Epithelial cell of proximal tubule (primary cell): ENCODE measurements around the gene VAT1L. TPM values are rescaled to one million over a fixed set of nuclear protein-coding genes. Genes with fewer than 3 reads are reported as not detected.

Source experiments
- DNase-seq: peaks from one replicate; pipeline ENCODE4 v3.0.0-alpha.2; 2011; ENCODE audit warnings: low read depth
- H3K4me3 ChIP-seq: 2 replicates; pipeline ENCODE4 v1.5.1; 2011; ENCODE audit warnings: low read depth, mild to moderate bottlenecking, low read length
- total RNA-seq: library from RNA; depleted of rRNA; stranded (reverse); fragments of >200 nt; gene quantifications from 2 replicates; pipeline ENCODE4 v1.2.3, GENCODE V29; 2015
- TF ChIP-seq, protein P1 (sequence below): conservative IDR thresholded peaks from 2 replicates; pipeline ENCODE4 v1.5.1; 2012; ENCODE audit warnings: low read depth, mild to moderate bottlenecking, low read length

Gene VAT1L
- total RNA-seq, 1 donor from 2014 or later: 0.92 TPM

DNA sequence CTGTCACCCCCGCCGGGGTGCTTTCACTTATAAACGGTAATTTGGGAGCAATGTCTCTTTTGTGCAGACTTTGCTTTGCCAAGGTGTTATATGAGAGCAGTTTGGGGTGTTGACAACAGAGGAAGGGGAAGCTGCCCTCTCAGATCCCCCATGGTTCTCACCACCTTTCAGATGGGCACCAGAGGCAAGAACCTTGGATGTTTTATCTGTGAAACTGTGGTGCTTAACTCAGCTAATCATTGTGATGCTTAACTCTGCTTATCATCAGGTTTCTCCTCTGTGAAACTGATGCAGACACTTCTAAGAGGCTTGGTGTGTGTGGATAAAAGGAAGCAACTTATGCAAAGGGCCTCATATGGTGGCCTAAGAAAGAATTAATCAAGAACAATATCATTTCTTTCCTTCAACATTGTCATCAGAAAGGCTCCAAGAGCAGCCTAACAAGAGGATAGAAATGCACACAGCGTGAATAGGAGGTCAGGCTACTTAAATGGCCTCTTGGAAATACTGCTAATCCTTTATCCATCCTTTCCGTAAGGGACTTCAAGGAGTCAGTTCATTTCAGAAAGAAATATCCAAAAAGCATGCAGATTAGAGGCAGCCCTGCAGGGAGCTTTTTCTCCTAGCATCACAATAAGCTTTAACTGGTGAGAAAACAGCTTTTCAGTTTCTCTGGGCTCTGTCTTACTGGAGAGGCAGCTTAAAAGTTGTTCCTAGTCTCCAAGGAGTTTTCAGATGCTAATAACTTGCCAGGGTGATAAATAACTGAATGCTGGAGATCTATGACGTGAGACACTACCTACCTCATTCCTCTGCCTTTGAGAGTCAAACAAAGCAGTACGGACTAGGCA lies 178.9 kb downstream of the VAT1L start:
- H3K4me3 ChIP-seq: no peak overlapping the region
- DNase-seq: no peak
- TF ChIP-seq, protein P1, sequence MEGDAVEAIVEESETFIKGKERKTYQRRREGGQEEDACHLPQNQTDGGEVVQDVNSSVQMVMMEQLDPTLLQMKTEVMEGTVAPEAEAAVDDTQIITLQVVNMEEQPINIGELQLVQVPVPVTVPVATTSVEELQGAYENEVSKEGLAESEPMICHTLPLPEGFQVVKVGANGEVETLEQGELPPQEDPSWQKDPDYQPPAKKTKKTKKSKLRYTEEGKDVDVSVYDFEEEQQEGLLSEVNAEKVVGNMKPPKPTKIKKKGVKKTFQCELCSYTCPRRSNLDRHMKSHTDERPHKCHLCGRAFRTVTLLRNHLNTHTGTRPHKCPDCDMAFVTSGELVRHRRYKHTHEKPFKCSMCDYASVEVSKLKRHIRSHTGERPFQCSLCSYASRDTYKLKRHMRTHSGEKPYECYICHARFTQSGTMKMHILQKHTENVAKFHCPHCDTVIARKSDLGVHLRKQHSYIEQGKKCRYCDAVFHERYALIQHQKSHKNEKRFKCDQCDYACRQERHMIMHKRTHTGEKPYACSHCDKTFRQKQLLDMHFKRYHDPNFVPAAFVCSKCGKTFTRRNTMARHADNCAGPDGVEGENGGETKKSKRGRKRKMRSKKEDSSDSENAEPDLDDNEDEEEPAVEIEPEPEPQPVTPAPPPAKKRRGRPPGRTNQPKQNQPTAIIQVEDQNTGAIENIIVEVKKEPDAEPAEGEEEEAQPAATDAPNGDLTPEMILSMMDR: no peak

DNA sequence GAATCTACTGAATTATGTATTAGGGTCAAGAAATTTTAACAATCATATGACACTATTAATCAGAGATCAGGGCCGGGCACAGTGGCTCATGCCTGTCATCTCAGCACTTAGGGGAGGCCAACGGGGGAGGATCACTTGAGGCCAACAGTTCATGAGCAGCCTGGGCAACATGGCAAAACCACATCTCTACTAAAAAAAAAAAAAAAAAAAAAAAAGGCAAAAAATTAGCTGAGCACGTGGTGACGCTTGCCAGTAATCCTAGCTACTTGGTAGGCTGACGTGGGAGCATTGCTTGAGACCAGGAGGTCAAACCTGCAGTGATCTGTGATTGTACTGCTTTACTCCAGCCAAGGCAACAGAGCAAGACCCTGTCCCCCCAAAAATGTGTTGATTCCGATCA lies 181.5 kb downstream of the VAT1L start:
- H3K4me3 ChIP-seq: no peak overlapping the region
- DNase-seq: no peak
- TF ChIP-seq, protein P1: no peak

- DNase-seq: no peak
- TF ChIP-seq, protein P1: no peak
- no peak overlapping the region for H3K4me3 ChIP-seq
Observed at GRCh38 chr16:77970371-77970770, 182.0 kb downstream of the VAT1L start.

DNA sequence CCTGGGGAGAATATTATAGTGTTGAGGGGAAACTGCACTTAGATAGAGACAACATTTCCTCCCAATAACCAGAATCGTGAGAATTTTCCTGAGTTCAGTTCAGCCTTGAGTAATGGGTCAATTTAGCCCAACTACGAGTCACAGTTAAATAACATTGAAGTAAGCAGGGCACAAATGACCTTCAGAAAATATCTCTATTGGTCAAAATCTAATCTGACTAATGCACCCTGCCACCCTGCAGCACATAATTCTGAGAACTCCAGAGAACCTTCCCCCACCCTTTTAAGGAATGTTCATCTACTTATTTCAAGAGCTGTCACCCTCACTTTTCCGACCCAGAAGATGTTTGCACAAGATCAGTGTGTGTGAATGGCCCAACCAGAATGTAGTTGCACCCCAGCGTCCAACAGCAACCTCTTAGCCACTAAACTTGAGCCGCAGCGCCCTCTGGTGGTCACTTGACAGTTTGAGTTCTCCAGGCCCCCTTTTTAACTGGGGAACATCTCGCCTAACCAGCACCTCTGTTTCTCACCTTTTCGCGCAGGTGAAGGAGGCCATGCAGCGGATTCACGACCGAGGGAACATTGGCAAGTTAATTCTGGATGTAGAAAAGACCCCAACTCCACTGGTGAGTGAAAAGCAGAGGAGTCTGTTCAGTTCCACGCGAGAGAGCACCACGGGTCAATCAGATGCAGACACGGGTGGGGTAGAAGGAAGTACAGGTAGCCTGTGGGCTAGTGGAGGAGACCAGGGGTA lies 183.1 kb downstream of the VAT1L start:
- no peak overlapping the region for H3K4me3 ChIP-seq
- no peak for DNase-seq
- TF ChIP-seq, protein P1: peak; percentile 85

DNA sequence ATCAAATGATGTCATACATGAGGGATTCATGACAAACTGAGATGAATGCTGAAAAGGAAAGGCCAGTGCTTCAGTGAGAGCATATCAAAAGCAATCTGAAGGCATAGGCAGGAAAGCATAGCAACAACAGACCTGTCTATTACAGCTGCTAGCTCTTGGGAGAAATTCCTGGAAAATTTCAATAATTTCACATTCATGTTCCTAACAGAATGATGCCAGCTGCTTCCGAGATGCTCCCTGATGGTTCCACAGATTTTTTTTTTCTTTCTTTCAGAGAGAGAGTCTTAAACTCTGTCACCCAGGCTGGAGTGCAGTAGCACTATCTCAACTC lies 183.7 kb downstream of the VAT1L start:
- TF ChIP-seq, protein P1: no peak
- no peak for DNase-seq
- H3K4me3 ChIP-seq: no peak overlapping the region

DNA sequence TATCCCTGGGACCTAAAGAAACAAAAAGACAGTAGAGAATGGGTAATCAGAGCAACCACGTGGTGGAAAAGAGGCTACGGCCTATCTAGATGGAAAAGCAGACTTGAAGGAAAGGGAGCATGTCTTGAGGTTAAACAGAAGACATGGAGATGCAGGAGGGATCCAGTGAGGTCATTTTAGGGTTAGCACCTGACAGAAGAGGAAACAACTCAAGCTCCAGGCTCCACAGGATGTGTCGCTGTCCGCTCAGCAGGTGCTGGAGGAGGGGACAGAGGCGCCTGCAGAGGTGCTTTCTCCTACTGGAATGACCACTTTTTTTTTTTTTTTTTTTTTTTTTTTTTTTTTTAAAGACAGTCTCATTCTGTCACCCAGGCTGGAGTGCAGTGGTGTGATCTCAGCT lies 186.5 kb downstream of the VAT1L start:
- no peak overlapping the region for H3K4me3 ChIP-seq
- DNase-seq: no peak
- TF ChIP-seq, protein P1: no peak
